Colon (tissue), 2 donors: Measurements from ENCODE around the gene GNAS-AS1.

Experiments used
- FAIRE-seq: peaks from 2 replicates; lab custom pipeline; 2012; peaks lifted over from hg19 to GRCh38; lab: Jason Lieb, UNC
- donor health status: control.
- donor health status: control.

Gene GNAS-AS1

GRCh38 chr20:58778760-58779159, 71.9 kb downstream of the GNAS-AS1 start:
- no peak for FAIRE-seq

- no peak for FAIRE-seq
Measured at GRCh38 chr20:58777657-58778056, 73.0 kb downstream of the GNAS-AS1 start.

- FAIRE-seq: no peak
Measured at GRCh38 chr20:58776109-58776508, 74.6 kb downstream of the GNAS-AS1 start.

- no peak for FAIRE-seq
Measured at GRCh38 chr20:58775371-58775770, 75.3 kb downstream of the GNAS-AS1 start.

GRCh38 chr20:58774667-58775263, 75.9 kb downstream of the GNAS-AS1 start:
- no peak for FAIRE-seq

GRCh38 chr20:58774214-58774613, 76.5 kb downstream of the GNAS-AS1 start:
- FAIRE-seq: no peak

GRCh38 chr20:58772786-58773185, 77.9 kb downstream of the GNAS-AS1 start:
- FAIRE-seq: no peak
